VCaP (cell line): Measurements from ENCODE around the gene RPTOR.

Source experiments
- H3K27ac ChIP-seq: fragments of 450-650 bp; 2 replicates; pipeline ENCODE4 v1.5.1; 2017
- CTCF ChIP-seq: fragments of 450-650 bp; conservative IDR thresholded peaks from 2 replicates; pipeline ENCODE4 v1.5.1; 2017; ENCODE audit warnings: mild to moderate bottlenecking, moderate library complexity

Gene RPTOR

GRCh38 chr17:80726558-80727408 is 182.1 kb downstream of the RPTOR start:
- no peak for TF ChIP-seq CTCF
- H3K27ac ChIP-seq = no peak overlapping the region

GRCh38 chr17:80727409-80727755 is 182.7 kb downstream of the RPTOR start:
- H3K27ac ChIP-seq = no peak overlapping the region
- TF ChIP-seq CTCF = no peak

- no peak for TF ChIP-seq CTCF
- H3K27ac ChIP-seq = no peak overlapping the region
Measured at GRCh38 chr17:80729016-80729415, 184.4 kb downstream of the RPTOR start.

- no peak overlapping the region for H3K27ac ChIP-seq
- no peak for TF ChIP-seq CTCF
Measured at GRCh38 chr17:80729761-80730160, 185.1 kb downstream of the RPTOR start.

- TF ChIP-seq CTCF = no peak
- H3K27ac ChIP-seq = no peak overlapping the region
Measured at GRCh38 chr17:80730739-80731138, 186.1 kb downstream of the RPTOR start.

GRCh38 chr17:80731323-80731722 is 186.7 kb downstream of the RPTOR start:
- TF ChIP-seq CTCF = no peak
- no peak overlapping the region for H3K27ac ChIP-seq

- no peak for TF ChIP-seq CTCF
- no peak overlapping the region for H3K27ac ChIP-seq
Measured at GRCh38 chr17:80732268-80732667, 187.6 kb downstream of the RPTOR start.
